ENCODE results near the gene NUP153. TPM values are rescaled to one million over a fixed set of nuclear protein-coding genes. Genes with fewer than 3 reads are reported as not detected.

The NUP153 gene
- total and polyA plus RNA-seq, 2 donors (not counting 1 experiment from before 2014, with no cell fraction given): 17.9 to 70.5 TPM

- Histone ChIP-seq H2AFZ (ENCODE audit: insufficient read depth, low read depth, low read length, poor library complexity, severe bottlenecking) (no peak overlapping the region), H3K27ac (ENCODE audit: low read length in 2 of 2) (no peak overlapping the region), H3K79me2 (ENCODE audit: control insufficient read depth, insufficient read depth, low read length) (no peaks in the 10 kb centered on the region), H3K4me3 (ENCODE audit: control extremely low read depth in 1 of 5, extremely low read depth in 1 of 5, insufficient read depth in 1 of 5, low read depth in 2 of 5, low read length in 4 of 5) (no peak overlapping the region), H3K9me3 (ENCODE audit: control extremely low read depth in 1 of 3, control insufficient read depth in 2 of 3, insufficient read depth in 1 of 3, low read length in 2 of 3) (no peaks in the 10 kb centered on the region), H3K4me1 (ENCODE audit: control insufficient read depth in 2 of 2, insufficient read depth in 2 of 2, low read length in 2 of 2) (no peaks in the 10 kb centered on the region), H3K36me3 (replicated peaks in 1 of 2; ENCODE audit: control extremely low read depth in 1 of 2, control insufficient read depth in 1 of 2, extremely low read depth in 1 of 2, insufficient read depth in 2 of 2, low read length in 1 of 2) (no peaks in the 10 kb centered on the region), H3K27me3 (replicated peaks in 1 of 4; ENCODE audit: control extremely low read depth in 1 of 4, control insufficient read depth in 3 of 4, insufficient read depth in 4 of 4, low read length in 3 of 4) (no peaks in the 10 kb centered on the region), H3K4me2 (replicated peaks; ENCODE audit: low read depth, low read length, poor library complexity, severe bottlenecking) (no peak overlapping the region), H4K20me1 (ENCODE audit: control insufficient read depth, insufficient read depth, low read length, poor library complexity, severe bottlenecking) (no peaks in the 10 kb centered on the region), H3K9ac (ENCODE audit: low read length) (no peak overlapping the region)
- ChIA-PET CTCF (interaction anchor here (0.9 to 3.3 kb wide), 3 partner anchors 12 to 218 kb away, joined by 3 to 38 read pairs (median 4); no protein-coding TSS in a partner anchor), POLR2A (no interaction called here)
- no peaks in the 10 kb centered on the region for H3K4me1 Mint-ChIP-seq
- no peak overlapping the region for H3K27ac Mint-ChIP-seq
- DNase-seq (no peak), ATAC-seq (ENCODE audit: low read depth) (no peak)
- peaks cover 3% of the 10 kb centered on the region for H3K27me3 Mint-ChIP-seq
- no peaks in the 10 kb centered on the region for H3K9me3 Mint-ChIP-seq (ENCODE audit: insufficient read depth)
- 71% methylated on average over 5 of the region's 7 CpGs for WGBS (ENCODE audit: insufficient coverage)
- intact Hi-C loops (cut with micrococcal nuclease): no loop called here
- no peak for TF ChIP-seq CTCF (IDR thresholded peaks at IDR 0.05)
- no peak for TF ChIP-seq EZH2 (IDR thresholded peaks at IDR 0.05; ENCODE audit: borderline replicate concordance, insufficient read depth, low read depth, low read length, poor library complexity, severe bottlenecking)
- no peak overlapping the region for H3K4me3 Mint-ChIP-seq
These were observed 120.8 kb downstream of the NUP153 start for GRCh38 chr6:17585766-17586490.

- H3K9ac ChIP-seq (ENCODE audit: low read length): no peak overlapping the region
- intact Hi-C loops (cut with micrococcal nuclease): loop anchor here (1.0 to 5.0 kb wide), 4 partner anchors 220 to 538 kb away; partner anchors contain the start of gene NHLRC1
These were observed 122.4 kb downstream of the NUP153 start for GRCh38 chr6:17584241-17584803.

More at GRCh38 chr6:17584241-17584803, 122.4 kb downstream of the NUP153 start:
- Histone ChIP-seq H2AFZ (ENCODE audit: insufficient read depth, low read depth, low read length, poor library complexity, severe bottlenecking) (no peak overlapping the region), H3K4me3 (ENCODE audit: control extremely low read depth in 1 of 5, extremely low read depth in 1 of 5, insufficient read depth in 1 of 5, low read depth in 2 of 5, low read length in 4 of 5) (no peak overlapping the region), H3K79me2 (ENCODE audit: control insufficient read depth, insufficient read depth, low read length) (no peaks in the 10 kb centered on the region), H3K27me3 (replicated peaks in 1 of 4; ENCODE audit: control extremely low read depth in 1 of 4, control insufficient read depth in 3 of 4, insufficient read depth in 4 of 4, low read length in 3 of 4) (peaks cover 0 to 3% (median 0%) of the 10 kb centered on the region in 4 experiments), H3K36me3 (replicated peaks in 1 of 2; ENCODE audit: control extremely low read depth in 1 of 2, control insufficient read depth in 1 of 2, extremely low read depth in 1 of 2, insufficient read depth in 2 of 2, low read length in 1 of 2) (no peaks in the 10 kb centered on the region), H3K4me1 (ENCODE audit: control insufficient read depth in 2 of 2, insufficient read depth in 2 of 2, low read length in 2 of 2) (no peaks in the 10 kb centered on the region), H3K9me3 (ENCODE audit: control extremely low read depth in 1 of 3, control insufficient read depth in 2 of 3, insufficient read depth in 1 of 3, low read length in 2 of 3) (no peaks in the 10 kb centered on the region), H3K27ac (ENCODE audit: low read length in 2 of 2) (no peak overlapping the region), H3K4me2 (replicated peaks; ENCODE audit: low read depth, low read length, poor library complexity, severe bottlenecking) (peak overlapping the region; percentile 29), H4K20me1 (ENCODE audit: control insufficient read depth, insufficient read depth, low read length, poor library complexity, severe bottlenecking) (no peaks in the 10 kb centered on the region)
- TF ChIP-seq CTCF (IDR thresholded peaks at IDR 0.05) (peak; percentile 82), EZH2 (IDR thresholded peaks at IDR 0.05; ENCODE audit: borderline replicate concordance, insufficient read depth, low read depth, low read length, poor library complexity, severe bottlenecking) (no peak)
- Mint-ChIP-seq H3K9me3 (ENCODE audit: insufficient read depth) (no peaks in the 10 kb centered on the region), H3K4me3 (no peak overlapping the region), H3K27me3 (peaks cover 7% of the 10 kb centered on the region), H3K27ac (no peak overlapping the region), H3K4me1 (no peaks in the 10 kb centered on the region)
- no CpG with 5 or more reads among the region's 7 CpGs for WGBS (ENCODE audit: insufficient coverage)
- POLR2A ChIA-PET: no interaction called here
- CTCF ChIA-PET: interaction anchor here (0.5 to 3.3 kb wide), 5 partner anchors 120 to 232 kb away, joined by 3 to 38 read pairs (median 3); no protein-coding TSS in a partner anchor
- DNase-seq (peak; percentile 49), ATAC-seq (ENCODE audit: low read depth) (peak; percentile 50)
